Activated naive CD4-positive, alpha-beta T cell treated with anti-CD3 and anti-CD28 coated beads, Interleukin-2, amount 50 U/mL, for 16 hours (primary cell): Measurements from ENCODE around the gene THRB.

Experiments used
- DNase-seq: peaks from one replicate; pipeline ENCODE4 v3.0.0-alpha.2; 2020

The THRB gene

DNA sequence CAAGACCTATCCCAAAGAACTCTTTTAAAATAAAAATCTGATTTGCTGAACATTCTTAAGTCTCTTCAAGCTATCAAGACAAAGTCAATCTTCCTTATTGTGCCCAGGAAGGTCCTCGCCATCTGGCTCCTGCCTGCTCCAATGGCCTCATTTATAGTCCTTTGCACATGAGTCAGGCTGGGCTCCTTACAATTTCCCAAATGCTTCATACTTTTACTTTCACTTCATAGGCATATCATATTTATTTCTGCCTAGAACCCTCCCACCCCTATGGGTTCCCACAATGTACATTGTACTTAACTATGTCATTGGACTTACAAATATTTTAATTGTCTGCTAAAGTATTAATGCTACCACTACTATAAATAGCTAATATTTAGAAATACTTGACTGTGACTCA is 9.1 kb downstream of the THRB start:
- DNase-seq: no peak

DNA sequence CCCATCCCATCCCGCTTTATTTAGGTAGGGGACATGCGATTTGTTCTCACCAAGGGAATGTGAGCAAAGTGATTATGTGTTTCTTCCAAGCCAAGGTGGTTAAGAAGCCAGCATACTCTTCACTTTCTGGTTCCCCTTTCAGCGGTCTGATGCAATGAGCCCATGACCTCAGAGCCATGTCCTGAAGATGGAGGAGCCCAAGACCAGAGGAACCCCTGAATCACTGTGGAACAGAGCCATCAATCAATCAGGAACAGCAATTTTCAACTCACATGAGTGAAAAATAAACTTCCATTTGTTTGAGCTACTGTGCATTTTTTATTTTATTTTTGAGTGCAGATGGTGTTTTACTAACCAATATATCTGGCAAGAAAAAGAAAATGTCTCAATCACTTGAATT is 10.8 kb downstream of the THRB start:
- no peak for DNase-seq

DNA sequence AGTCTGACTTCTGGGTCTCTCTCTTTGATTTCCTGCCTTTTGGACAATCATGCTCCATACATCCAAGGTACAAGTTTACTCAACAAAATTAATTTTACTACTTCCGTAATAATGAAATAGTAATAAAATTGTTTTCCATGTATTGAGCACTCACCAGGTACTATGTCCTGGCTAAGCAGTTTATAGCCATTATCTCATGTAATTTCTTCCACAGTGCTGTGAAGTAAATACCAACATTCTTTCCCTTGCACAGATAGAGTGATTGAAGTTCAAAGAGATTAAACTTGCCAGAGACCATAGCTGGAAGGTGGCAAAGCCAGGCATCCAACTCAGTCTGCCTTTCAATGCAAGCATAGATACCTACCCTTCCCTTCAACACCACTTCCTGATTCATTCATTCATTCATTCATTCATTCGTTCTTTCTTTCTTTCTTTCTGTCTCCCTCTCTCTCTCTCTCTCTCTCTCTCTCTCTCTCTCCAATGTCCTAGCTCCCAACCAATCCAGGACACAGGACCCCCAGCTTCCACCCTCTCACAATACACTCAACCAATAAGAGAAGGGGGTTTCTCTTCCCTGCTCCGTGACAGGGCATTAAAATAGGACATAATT is 12.4 kb downstream of the THRB start:
- DNase-seq: no peak

GRCh38 chr3:24481193-24481592 is 13.5 kb downstream of the THRB start:
- DNase-seq: no peak

DNA sequence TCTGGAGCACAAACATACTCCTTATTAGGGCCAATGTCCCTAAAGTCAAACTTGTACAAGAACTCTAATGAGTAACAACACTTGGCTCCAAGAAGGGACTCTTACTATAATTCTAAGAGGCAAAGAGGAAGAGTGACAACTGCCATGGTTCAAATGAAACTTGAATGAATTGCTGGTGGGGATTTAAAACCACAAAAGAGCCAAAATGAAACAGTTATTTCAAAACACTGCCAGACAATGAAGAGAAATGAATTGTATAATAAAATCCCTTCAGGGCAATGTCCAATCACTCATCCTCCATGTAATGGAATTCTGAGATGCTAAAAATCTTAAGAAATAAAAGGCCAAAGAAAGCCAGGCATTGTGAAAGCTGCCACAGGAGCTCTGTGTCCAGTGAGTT is 14.2 kb downstream of the THRB start:
- no peak for DNase-seq

DNA sequence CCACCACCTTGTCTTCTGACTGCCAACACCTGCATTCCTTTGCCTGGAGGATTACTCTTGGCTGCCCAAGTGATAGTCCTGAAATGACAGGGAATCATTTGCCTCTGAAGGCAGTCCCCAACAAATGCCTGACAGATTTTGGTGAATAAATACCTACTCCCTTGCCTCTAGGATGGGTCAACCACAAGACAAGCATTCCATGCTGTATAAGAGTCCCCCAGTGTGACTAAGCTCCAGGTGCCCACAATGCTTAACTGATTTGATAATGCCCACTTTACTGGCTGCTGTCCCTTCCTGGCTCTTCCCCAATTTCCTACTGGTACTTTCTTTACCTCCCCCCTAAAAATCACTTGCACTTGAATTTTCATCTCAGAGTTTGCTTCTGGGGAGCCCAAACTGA is 14.8 kb downstream of the THRB start:
- no peak for DNase-seq

DNA sequence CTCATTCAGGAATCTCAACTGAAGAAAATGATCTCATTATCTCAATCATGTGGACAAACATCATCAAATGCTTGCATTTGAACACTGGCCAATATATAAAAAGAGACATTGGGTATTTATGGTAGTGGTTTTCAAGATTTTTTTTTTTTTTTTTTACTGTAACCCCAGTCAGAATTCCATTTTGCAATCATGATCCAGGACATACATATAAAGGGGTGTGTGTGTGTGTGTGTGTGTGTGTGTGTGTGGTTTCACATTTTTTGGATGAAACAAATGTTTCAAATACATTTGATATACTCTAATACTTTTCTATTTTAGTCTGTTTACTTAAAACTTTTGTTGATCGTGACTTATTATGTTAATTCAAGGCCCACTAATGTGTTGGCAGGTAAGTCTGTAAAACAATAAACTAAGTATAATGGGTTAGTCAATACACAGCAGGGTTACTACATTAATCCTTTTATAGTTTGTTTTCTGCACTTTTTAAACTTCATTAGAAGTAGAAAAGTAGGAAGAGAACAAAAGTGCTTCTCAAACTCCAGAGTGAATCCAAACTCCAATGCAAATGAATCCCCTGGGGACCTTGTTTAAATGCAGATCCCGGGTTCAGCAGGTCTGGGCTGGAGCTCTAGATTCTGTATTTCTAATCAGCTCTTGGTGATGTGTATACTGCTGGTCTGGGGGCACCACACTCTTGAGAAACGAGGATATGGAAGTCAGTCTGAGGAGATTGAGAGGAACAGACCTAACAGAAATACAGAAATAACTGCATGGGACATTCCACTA is 17.6 kb downstream of the THRB start:
- no peak for DNase-seq

- no peak for DNase-seq
Measured at GRCh38 chr3:24475925-24476324, 18.7 kb downstream of the THRB start.

- DNase-seq: no peak
Measured at GRCh38 chr3:24474862-24475261, 19.8 kb downstream of the THRB start.

DNA sequence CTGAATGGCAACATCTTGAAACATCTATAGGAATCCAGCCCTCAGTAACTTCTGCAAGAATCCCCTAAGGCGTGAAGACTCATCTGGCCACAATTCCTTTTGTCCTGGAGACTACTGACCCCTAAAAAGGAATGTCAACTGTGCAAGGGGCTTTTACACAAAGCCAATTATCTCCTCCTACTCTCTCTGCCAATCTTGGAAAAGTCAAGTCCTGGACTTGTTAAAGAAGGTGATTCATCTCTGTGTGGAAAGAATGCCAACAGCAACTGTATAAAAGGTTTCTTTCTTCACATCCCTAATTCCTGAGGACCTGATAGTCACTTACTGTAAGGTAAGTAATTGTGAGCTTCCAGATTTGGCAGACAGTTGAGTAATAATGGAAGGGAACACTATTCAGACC is 22.3 kb downstream of the THRB start:
- no peak for DNase-seq

- DNase-seq: no peak
Measured at GRCh38 chr3:24471486-24471885, 23.2 kb downstream of the THRB start.

DNA sequence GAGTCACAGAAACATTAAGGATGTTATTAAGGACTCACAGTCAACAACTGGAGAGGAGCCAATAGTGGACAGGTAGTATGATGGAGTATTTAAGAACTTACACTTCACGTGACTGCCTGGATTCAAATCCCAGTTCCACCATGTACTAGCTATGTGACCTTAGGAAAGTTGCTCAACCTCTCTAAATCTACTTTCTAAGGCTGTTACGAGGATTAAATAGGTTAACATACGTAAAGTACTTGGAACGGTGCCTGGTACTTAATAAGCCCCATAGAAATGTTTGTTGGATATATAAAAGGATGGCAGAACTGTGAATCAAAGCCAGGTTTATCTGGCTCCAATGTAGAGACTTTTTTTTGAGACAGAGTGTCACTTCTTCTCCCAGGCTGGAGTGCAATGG is 24.4 kb downstream of the THRB start:
- no peak for DNase-seq

DNA sequence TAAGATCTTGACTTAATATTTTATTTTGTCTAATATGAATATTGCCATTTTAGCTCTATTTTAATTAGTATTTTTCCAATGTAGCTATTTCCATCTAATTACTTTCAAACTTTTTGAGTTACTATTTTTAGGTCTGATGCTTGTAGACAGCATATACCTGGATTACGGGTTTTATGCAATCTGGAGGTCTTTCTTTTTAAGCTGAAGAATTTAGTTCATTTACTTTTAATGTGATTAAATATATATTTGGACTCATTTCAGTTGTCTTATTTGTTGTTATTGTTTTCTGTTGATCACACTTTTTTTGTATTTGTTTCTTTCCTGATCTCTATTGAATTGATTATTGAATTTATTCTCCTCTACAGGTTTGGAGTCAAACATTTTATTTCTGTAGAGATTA is 30.3 kb downstream of the THRB start:
- DNase-seq: no peak

DNA sequence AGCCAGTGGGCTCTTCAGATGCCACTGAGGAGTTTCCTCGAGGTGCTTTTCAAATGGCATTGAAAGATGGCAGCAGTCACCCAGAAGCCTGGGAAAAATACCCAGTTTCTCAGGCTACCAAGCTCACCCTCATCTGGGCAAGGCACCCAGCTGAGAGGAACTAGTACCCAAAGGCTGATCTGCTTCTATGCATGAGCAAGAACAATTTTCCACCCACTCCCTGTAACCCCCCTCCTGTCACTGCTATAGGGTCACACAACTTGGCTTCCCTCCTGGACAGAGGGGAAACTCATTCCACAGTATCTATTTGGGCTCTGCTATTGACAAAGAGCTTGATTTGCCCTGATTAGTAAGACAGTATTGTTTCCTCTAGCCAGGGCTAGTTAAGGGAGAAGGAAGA is 31.9 kb downstream of the THRB start:
- no peak for DNase-seq

DNA sequence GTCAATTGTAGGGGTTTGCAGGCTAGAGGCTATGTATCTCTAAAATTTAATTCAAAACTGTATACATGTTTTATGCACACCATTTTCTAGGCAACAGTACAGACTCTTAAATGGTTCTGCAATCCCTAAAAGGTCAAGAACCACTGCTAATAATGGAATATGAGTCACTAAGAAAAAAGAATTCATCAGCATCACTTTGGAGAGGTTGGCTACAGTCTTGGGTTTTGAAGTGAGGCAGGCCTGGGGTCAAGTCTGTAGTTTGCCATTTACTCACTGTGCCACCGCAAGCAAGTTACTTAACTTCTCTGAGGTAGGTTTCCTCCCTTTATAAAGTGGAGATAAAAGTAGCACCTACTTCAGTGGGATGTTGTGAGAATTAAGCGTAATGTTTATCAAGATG is 33.7 kb downstream of the THRB start:
- no peak for DNase-seq

- DNase-seq: no peak
Measured at GRCh38 chr3:24457719-24458118, 36.9 kb downstream of the THRB start.

- no peak for DNase-seq
Measured at GRCh38 chr3:24454856-24455255, 39.8 kb downstream of the THRB start.

GRCh38 chr3:24454393-24454792 is 40.3 kb downstream of the THRB start:
- DNase-seq: no peak

DNA sequence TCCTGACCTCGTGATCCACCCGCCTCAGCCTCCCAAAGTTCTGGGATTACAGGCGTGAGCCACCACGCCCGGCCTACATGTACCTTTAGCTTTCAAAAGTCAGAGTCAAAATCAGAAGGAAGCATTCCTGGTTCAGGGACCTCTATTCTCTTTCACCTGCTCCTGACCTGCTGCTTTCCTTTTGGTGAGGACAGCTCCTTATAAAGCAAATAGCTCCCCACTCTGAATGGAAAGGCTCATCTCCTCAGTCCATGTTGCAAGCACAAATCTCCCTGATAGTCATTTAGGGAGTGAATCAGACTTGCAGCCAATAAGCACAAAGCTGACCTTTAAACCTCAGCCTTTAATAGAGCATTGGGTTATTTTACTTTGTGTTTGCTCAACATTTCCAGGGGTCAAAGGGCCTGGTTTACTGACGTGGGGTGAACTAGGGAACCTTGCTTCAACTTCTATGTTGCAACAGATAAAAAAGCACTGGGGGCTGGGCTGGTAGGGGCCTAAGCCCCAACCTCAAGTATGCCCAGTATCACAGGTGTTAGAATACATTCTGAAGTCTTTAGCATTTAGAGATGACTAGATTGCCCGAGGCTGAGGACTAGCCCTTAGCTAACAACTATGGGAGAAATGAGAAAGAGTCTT is 43.1 kb downstream of the THRB start:
- no peak for DNase-seq

- DNase-seq: no peak
Measured at GRCh38 chr3:24450160-24450907, 44.3 kb downstream of the THRB start.

DNA sequence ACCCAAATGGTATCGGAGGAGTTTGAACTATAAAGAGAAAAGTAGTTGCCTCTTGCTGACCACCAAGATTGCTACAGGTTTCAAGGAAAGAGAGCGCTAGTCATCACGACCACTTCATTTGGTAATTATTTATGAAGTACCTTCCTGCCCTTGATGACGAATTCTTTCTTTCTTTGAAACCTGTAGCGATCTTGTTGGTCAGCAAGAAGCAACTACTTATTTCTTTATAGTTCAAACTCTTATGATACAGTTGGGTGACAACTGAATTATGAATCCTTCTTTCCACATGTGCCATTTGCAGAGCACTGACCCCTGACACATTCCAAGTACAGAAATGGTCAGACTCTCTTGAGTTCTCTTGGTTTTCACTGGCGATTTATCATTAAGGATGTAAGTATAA is 46.8 kb downstream of the THRB start:
- DNase-seq: no peak

- DNase-seq: no peak
Measured at GRCh38 chr3:24446032-24446431, 48.6 kb downstream of the THRB start.

DNA sequence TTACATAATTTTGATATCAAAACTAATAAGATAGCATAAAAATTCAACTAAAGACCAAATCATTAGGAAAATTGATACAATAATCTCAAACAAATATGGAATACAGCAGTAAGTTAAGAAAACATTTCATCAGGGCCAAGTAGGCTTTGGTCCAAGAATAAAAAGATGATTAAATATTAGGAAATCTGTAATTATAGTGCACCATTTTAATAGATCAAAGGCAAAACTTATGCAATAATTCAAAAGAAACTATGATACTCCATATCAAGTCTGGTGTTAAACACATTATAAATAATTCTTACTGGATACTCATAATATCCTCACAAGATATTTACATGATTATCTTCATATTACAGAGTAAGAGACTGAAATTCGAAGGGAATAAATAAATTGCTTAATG is 51.2 kb downstream of the THRB start:
- no peak for DNase-seq
